Upper lobe of left lung (tissue), 4 donors: ENCODE data around the gene PPHLN1.

ENCODE experiments used
- POLR2A ChIP-seq, 4 donors: fragments of 450-650 bp; IDR thresholded peaks; one replicate each; pipeline ENCODE4 v1.5.1; 2016 to 2017; ENCODE audit warnings: antibody characterized with exemption in 4 of 4, mild to moderate bottlenecking in 2 of 4
- TF ChIP-seq, protein P1 (sequence below), 6 experiments: fragments of 450-650 bp in 4 of 6; fragments of 200-600 bp in 2 of 6; sonication (generic) in 2 of 6; IDR thresholded peaks; one replicate each; pipeline ENCODE4 v1.5.1; 2016 to 2019; ENCODE audit warnings: antibody characterized with exemption in 6 of 6

DNA sequence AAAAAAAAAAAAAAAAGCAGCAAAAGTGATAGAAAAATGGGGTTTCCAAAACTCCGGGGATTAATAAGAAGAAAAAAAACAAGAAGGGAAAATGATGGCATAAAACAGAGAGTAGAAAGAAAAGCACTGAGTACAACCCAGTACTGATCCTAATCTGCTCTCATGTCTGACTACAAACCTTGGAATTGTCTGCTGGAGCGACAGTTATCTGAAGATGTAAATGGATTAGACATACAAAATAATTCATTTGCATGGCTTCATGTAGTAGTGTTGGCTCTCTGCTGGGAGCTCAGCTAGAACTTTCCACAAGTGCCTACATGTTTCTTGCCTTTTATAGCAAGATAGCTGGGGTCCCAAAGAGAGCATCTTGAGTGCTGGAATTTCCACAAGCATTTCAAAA, 34.3 kb upstream of the PPHLN1 start:
- TF ChIP-seq, protein P1, sequence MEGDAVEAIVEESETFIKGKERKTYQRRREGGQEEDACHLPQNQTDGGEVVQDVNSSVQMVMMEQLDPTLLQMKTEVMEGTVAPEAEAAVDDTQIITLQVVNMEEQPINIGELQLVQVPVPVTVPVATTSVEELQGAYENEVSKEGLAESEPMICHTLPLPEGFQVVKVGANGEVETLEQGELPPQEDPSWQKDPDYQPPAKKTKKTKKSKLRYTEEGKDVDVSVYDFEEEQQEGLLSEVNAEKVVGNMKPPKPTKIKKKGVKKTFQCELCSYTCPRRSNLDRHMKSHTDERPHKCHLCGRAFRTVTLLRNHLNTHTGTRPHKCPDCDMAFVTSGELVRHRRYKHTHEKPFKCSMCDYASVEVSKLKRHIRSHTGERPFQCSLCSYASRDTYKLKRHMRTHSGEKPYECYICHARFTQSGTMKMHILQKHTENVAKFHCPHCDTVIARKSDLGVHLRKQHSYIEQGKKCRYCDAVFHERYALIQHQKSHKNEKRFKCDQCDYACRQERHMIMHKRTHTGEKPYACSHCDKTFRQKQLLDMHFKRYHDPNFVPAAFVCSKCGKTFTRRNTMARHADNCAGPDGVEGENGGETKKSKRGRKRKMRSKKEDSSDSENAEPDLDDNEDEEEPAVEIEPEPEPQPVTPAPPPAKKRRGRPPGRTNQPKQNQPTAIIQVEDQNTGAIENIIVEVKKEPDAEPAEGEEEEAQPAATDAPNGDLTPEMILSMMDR (IDR thresholded peaks at IDR 0.05): no peak
- TF ChIP-seq POLR2A (IDR thresholded peaks at IDR 0.05): no peak
